GM12874 (cell line): ENCODE results near the gene ATP5F1A.

Experiments
- TF ChIP-seq, protein P1 (sequence below): IDR thresholded peaks from 2 replicates; pipeline ENCODE4 v1.5.1; 2011; ENCODE audit warnings: low read depth, mild to moderate bottlenecking, control low read depth, low read length, moderate library complexity; ENCODE audit not compliant: insufficient read depth

ATP5F1A gene

DNA sequence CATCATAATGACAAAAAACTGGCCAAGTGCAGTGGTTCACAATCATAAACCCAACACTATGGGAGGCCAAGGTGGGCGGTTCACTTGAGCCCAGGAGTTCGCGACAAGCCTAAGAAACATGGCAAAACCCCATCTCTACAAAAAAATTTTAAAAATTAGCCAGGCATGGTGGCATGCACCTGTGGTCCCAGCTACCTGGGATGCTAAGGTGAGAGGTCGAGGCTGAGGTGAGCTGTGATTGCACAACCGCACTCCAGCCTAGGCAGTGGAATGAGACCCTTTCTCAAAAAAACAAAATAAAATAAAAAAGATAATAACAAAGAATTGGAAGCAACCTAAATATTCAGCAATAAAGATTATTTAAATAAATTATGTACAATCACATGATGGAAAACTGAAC lies 47.8 kb downstream of the ATP5F1A start:
- TF ChIP-seq, protein P1, sequence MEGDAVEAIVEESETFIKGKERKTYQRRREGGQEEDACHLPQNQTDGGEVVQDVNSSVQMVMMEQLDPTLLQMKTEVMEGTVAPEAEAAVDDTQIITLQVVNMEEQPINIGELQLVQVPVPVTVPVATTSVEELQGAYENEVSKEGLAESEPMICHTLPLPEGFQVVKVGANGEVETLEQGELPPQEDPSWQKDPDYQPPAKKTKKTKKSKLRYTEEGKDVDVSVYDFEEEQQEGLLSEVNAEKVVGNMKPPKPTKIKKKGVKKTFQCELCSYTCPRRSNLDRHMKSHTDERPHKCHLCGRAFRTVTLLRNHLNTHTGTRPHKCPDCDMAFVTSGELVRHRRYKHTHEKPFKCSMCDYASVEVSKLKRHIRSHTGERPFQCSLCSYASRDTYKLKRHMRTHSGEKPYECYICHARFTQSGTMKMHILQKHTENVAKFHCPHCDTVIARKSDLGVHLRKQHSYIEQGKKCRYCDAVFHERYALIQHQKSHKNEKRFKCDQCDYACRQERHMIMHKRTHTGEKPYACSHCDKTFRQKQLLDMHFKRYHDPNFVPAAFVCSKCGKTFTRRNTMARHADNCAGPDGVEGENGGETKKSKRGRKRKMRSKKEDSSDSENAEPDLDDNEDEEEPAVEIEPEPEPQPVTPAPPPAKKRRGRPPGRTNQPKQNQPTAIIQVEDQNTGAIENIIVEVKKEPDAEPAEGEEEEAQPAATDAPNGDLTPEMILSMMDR: no peak

DNA sequence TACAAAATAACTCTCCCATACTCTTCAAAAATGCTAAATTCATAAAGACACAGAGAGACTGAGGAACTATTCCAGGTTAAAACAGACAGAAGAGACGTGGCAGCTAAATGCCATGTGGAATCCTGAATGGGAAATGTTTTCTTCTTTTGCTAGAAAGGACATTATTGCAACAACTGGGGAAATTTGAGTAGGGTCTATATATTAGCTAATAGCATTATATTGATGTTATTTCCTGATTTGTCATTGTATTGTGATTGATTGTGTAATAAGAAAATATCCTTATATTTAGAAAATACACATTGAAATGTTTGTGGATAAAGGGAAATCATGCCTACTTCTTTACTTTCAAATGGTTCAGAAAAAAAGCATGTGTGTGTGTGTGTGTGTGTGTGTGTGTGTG lies 49.5 kb downstream of the ATP5F1A start:
- TF ChIP-seq, protein P1: no peak

DNA sequence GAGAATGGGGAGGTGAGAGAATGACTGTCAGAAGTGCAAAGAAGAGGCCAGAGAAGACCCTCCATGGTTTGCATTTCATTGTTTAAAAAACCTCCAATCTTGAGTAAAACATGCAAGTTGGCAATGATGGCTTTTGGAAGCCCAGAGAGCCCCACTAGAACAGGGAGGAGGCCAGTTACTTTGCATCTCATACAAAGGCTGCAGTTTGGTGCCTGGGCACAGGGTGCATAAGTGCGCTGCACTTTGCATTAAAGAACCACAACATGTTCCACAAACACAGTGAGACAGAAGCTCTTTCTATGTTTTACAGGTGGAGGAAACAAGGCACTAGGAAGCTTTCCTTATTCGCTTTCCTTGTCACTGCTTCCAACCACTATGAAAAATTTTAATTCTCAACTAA lies 51.4 kb downstream of the ATP5F1A start:
- TF ChIP-seq, protein P1: no peak

DNA sequence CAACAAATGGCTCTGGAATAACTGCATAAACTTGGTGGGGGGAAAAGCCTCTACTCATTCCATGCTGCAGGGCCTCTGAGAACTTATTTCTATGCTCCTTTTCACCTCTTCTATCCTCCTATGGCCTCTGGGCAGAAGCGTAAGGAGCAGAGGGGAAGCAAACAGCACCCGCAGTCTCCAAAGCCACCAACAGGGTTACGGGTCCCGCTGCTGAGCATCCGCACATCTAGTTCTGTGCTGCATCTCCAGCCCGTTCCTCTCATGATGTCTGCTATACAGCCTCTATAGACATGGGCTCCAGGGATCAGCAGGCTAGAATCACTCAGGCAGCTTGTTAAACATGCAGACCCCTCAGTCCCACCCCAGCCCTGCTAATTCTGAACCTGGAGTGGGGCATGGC lies 52.0 kb downstream of the ATP5F1A start:
- TF ChIP-seq, protein P1: no peak

DNA sequence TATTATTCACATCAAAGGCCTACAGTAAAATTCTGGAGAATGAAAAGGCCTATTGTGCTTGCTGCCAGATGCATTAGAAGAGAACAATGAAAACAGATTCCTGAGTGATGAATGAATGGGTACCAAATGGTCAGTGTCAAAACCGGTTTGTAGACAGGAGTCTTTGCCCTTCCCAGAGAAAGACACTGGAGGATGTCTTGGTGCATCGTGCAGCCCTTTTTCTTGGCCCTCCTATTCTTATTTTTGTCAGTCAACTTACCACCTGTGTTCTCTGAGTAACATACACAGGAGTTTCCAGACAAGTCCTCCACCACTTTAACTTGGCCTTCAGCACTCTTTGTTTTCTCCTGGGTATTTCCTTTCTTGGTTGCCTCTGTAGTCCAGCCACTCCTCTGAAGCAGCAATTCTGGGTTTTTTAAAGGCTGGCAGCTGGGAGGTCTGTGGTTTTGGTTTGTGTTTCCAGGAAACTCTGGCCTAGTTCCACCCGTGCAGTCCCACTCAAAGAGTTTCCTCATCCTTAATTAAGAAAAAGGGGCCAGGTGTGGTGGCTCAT lies 55.4 kb downstream of the ATP5F1A start:
- TF ChIP-seq, protein P1: no peak

DNA sequence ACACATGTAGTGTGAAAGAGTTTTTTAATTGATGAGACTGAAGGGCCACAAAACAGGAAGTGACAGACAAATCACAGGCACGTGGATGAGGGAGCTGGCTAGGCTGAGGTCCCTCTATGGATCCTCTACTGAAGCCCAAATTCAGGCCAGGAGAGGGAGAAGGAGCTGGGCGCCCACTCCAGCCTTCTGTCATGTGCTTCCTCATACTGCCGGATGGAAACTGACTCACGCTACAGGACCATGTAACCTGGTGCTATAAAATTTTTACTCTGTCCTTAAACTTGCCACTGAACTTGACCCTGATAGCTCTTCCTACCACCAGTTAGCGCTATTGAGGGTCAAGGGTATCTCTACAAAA lies 57.4 kb downstream of the ATP5F1A start:
- TF ChIP-seq, protein P1: no peak

DNA sequence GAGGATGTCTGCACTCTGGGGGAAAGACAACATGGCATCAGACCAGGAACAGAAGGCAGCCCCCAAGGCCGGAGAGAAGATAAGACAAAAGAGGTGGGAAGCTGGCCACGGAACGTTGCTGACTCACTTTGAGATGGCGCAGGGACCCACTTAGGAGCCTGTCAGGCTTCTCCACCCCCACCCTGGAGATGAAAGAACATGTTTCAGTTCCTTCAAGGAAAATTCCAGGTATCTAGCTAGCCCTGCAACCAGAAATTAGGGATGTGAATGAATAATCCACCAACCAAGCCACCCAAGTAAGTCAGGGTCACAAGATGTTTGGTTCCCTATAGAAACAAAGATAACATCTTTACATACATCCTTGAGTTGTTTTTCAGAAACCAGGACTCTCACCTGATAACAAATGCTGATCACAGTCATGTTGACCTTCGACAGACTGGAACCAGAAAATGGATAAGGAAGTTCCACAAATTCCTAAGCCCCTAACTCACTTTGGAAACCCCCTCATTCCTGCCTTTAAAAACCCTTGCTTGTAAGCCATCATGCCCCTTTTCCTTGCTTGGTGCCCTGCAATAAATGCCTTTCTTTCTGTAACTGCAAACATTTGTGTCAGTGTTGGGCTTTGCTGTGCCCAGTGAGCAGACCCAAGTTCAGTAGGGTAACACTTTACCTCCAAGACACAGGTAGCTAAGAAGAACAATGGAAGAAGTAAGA lies 57.9 kb downstream of the ATP5F1A start:
- TF ChIP-seq, protein P1: no peak
